MCF 10A (cell line): ENCODE results near the gene MTG1. TPM values are rescaled to one million over a fixed set of nuclear protein-coding genes. Genes with fewer than 3 reads are reported as not detected.

Experiments used
- BruUV-seq: library from RNA; stranded (reverse); fragments of 400-500 nt; replicated peaks from 2 replicates; lab custom pipeline; 2021; lab: Mats Ljungman, UMichigan
- CTCF ChIA-PET: fragments of 300-600 bp; sonication (Branson Sonifier 250); formaldehyde crosslinking; extraction: SDS; loops from one replicate; lab custom pipeline; 2021; ENCODE audit warnings: antibody characterized with exemption, inconsistent platforms; lab: Yijun Ruan, JAX
- POLR2A ChIA-PET: fragments of 300-600, 350-650 bp; sonication (Branson Sonifier 250); formaldehyde crosslinking; extraction: SDS; loops from one replicate; lab custom pipeline; 2020; ENCODE audit warnings: antibody characterized with exemption, inconsistent platforms; lab: Yijun Ruan, JAX
- DNase-seq: peaks from one replicate; pipeline ENCODE4 v3.0.0-alpha.2; 2018; ENCODE audit not compliant: unreplicated experiment
- H3K27ac Mint-ChIP-seq: one replicate; pipeline ENCODE4 v1.8.0; 2022; ENCODE audit warnings: mild to moderate bottlenecking, low read depth, mixed read lengths; ENCODE audit not compliant: unreplicated experiment
- H3K27me3 Mint-ChIP-seq: one replicate; pipeline ENCODE4 v1.8.0; 2022; ENCODE audit warnings: mixed read lengths; ENCODE audit not compliant: insufficient read depth, unreplicated experiment
- H3K36me3 Mint-ChIP-seq: one replicate; pipeline ENCODE4 v1.8.0; 2022; ENCODE audit warnings: mild to moderate bottlenecking, moderate library complexity, mixed read lengths; ENCODE audit not compliant: insufficient read depth, unreplicated experiment
- H3K4me1 Mint-ChIP-seq: one replicate; pipeline ENCODE4 v1.8.0; 2022; ENCODE audit warnings: mixed read lengths; ENCODE audit not compliant: insufficient read depth, unreplicated experiment
- H3K4me3 Mint-ChIP-seq: one replicate; pipeline ENCODE4 v1.8.0; 2022; ENCODE audit warnings: mild to moderate bottlenecking, moderate library complexity, mixed read lengths; ENCODE audit not compliant: unreplicated experiment
- H3K9me3 Mint-ChIP-seq: one replicate; pipeline ENCODE4 v1.8.0; 2022; ENCODE audit warnings: mixed read lengths; ENCODE audit not compliant: unreplicated experiment
- CTCF ChIP-seq: fragments of 200-600 bp; IDR thresholded peaks from one replicate; pipeline ENCODE4 v1.8.0; 2022; ENCODE audit warnings: antibody characterized with exemption, mild to moderate bottlenecking; ENCODE audit not compliant: unreplicated experiment
- intact Hi-C: fragments of 100-400 bp; cut with micrococcal nuclease; formaldehyde crosslinking; loops from 2 replicates; pipeline ENCODE4 v1.14.1; 2022
- total RNA-seq: library from RNA; stranded (reverse); gene quantifications from 2 replicates; pipeline ENCODE4 v1.2.3, GENCODE V29; 2022

MTG1 gene
- total RNA-seq, 1 experiment from 2014 or later: 71.6 TPM

- CTCF ChIA-PET: interaction anchor here (0.7 to 1.7 kb wide), 2 partner anchors 14 to 18 kb away, joined by 3 to 11 read pairs; no protein-coding TSS in a partner anchor
- H3K9me3 Mint-ChIP-seq: no peaks in the 10 kb centered on the region
- no peak overlapping the region for H3K27ac Mint-ChIP-seq
- no peak for DNase-seq
- peaks cover 6% of the 10 kb centered on the region for H3K4me1 Mint-ChIP-seq
- intact Hi-C loops: no loop called here
- H3K4me3 Mint-ChIP-seq: no peak overlapping the region
- no TSS peak for BruUV-seq
- TF ChIP-seq CTCF: no peak
- peaks cover 10% of the 10 kb centered on the region for H3K36me3 Mint-ChIP-seq
- POLR2A ChIA-PET: interaction anchor here (0.7 kb wide), 1 partner anchor 9 kb away, joined by 3 read pairs; the partner anchor contains the start of gene FUOM
- no peaks in the 10 kb centered on the region for H3K27me3 Mint-ChIP-seq
Measured at GRCh38 chr10:133347710-133348517, 46.0 kb upstream of the MTG1 start.

GRCh38 chr10:133349160-133349568 lies 44.8 kb upstream of the MTG1 start:
- no peak for DNase-seq
- POLR2A ChIA-PET: no interaction called here
- intact Hi-C loops: no loop called here
- H3K9me3 Mint-ChIP-seq: no peaks in the 10 kb centered on the region
- H3K27me3 Mint-ChIP-seq: no peaks in the 10 kb centered on the region
- no peak overlapping the region for H3K4me3 Mint-ChIP-seq
- TF ChIP-seq CTCF: no peak
- no TSS peak for BruUV-seq
- CTCF ChIA-PET: no interaction called here
- peaks cover 6% of the 10 kb centered on the region for H3K4me1 Mint-ChIP-seq
- H3K27ac Mint-ChIP-seq: no peak overlapping the region
- H3K36me3 Mint-ChIP-seq: peaks cover 10% of the 10 kb centered on the region

- Mint-ChIP-seq H3K4me1 (peaks cover 6% of the 10 kb centered on the region), H3K9me3 (no peaks in the 10 kb centered on the region), H3K27me3 (no peaks in the 10 kb centered on the region), H3K4me3 (no peak overlapping the region), H3K27ac (no peak overlapping the region), H3K36me3 (peaks cover 10% of the 10 kb centered on the region)
- BruUV-seq: no TSS peak
- CTCF ChIA-PET: no interaction called here
- intact Hi-C loops: no loop called here
- DNase-seq: no peak
- no peak for TF ChIP-seq CTCF
- POLR2A ChIA-PET: no interaction called here
Measured at GRCh38 chr10:133349577-133350011, 44.4 kb upstream of the MTG1 start.

GRCh38 chr10:133350283-133350949 lies 43.5 kb upstream of the MTG1 start:
- Mint-ChIP-seq H3K4me3 (no peak overlapping the region), H3K9me3 (no peaks in the 10 kb centered on the region), H3K36me3 (peaks cover 10% of the 10 kb centered on the region), H3K27me3 (no peaks in the 10 kb centered on the region), H3K4me1 (peaks cover 6% of the 10 kb centered on the region), H3K27ac (no peak overlapping the region)
- DNase-seq: no peak
- intact Hi-C loops: no loop called here
- CTCF ChIA-PET: interaction anchor here (0.5 to 0.7 kb wide), 2 partner anchors 21 to 263 kb away, joined by 3 read pairs; no protein-coding TSS in a partner anchor
- POLR2A ChIA-PET: no interaction called here
- no peak for TF ChIP-seq CTCF
- no TSS peak for BruUV-seq
